Tibial artery (tissue), 4 donors: ENCODE results near the gene UGCG.

Source experiments
- DNase-seq, 2 donors: peaks; one replicate each; pipeline ENCODE4 v3.0.0-alpha.2; 2019
- H3K27ac ChIP-seq, 2 donors: fragments of 200-600 bp; sonication (generic) in 1 of 2; 1 replicate in 1 of 2; 2 replicates in 1 of 2; pipeline ENCODE4 v1.5.1; 2018 to 2019; ENCODE audit warnings: mild to moderate bottlenecking in 1 of 2
- H3K27me3 ChIP-seq, 2 donors: fragments of 200-600 bp; sonication (generic) in 1 of 2; one replicate each; pipeline versions ENCODE4 v1.5.1 to v1.6.0; 2016 to 2019
- H3K36me3 ChIP-seq, 3 donors: fragments of 200-600 bp; sonication (generic) in 2 of 3; one replicate each; pipeline ENCODE4 v1.5.1; 2016 to 2019; ENCODE audit warnings: mild to moderate bottlenecking in 2 of 3
- H3K4me1 ChIP-seq, 4 donors: fragments of 200-600 bp; sonication (generic) in 2 of 4; 1 replicate in 3 of 4; 2 replicates in 1 of 4; pipeline ENCODE4 v1.5.1; 2016 to 2019
- H3K4me3 ChIP-seq, 2 donors: fragments of 200-600 bp; sonication (generic) in 1 of 2; 1 replicate in 1 of 2; 2 replicates in 1 of 2; pipeline ENCODE4 v1.5.1; 2018 to 2019; ENCODE audit warnings: mild to moderate bottlenecking in 2 of 2
- H3K9me3 ChIP-seq, 3 donors: fragments of 200-600 bp; sonication (generic) in 1 of 3; one replicate each; pipeline ENCODE4 v1.5.1; 2016 to 2019
- intact Hi-C: fragments of 100-400 bp; cut with DNase I; formaldehyde crosslinking; loops from one replicate; pipeline ENCODE4 v1.15.0; 2023; ENCODE audit warnings: low total_unique reads
- TF ChIP-seq, protein P1 (sequence below), 2 experiments: fragments of 200-600 bp in 1 of 2; fragments of 450-650 bp in 1 of 2; IDR thresholded peaks; one replicate each; pipeline ENCODE4 v1.5.1; 2017 to 2019; ENCODE audit warnings: antibody characterized with exemption in 2 of 2, mild to moderate bottlenecking in 1 of 2, moderate library complexity in 1 of 2

Gene UGCG

DNA sequence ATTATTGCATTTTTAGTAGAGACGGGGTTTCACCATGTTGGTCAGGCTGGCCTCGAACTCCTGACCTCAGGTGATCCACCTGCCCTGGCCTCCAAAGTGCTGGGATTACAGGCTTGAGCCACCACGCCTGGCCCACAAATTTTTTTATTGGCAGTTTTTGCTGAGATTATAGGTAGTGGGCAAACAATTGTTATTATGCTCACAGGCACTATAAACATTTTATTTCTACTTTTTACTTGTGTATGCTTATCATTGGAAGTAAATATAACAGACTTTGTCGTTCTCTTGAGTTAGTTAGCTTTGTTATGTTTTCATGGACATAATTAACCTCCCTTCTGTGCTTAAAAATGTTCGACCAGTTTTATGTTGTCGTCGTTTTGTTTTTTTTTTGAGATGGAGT lies 23.9 kb downstream of the UGCG start:
- Histone ChIP-seq H3K4me1 (peaks cover 0 to 12% (median 0%) of the 10 kb centered on the region in 4 donors), H3K36me3 (peaks cover 3 to 15% (median 11%) of the 10 kb centered on the region in 3 donors), H3K27ac (no peak overlapping the region), H3K27me3 (no peaks in the 10 kb centered on the region), H3K9me3 (no peaks in the 10 kb centered on the region), H3K4me3 (no peak overlapping the region)
- no peak for DNase-seq
- TF ChIP-seq, protein P1, sequence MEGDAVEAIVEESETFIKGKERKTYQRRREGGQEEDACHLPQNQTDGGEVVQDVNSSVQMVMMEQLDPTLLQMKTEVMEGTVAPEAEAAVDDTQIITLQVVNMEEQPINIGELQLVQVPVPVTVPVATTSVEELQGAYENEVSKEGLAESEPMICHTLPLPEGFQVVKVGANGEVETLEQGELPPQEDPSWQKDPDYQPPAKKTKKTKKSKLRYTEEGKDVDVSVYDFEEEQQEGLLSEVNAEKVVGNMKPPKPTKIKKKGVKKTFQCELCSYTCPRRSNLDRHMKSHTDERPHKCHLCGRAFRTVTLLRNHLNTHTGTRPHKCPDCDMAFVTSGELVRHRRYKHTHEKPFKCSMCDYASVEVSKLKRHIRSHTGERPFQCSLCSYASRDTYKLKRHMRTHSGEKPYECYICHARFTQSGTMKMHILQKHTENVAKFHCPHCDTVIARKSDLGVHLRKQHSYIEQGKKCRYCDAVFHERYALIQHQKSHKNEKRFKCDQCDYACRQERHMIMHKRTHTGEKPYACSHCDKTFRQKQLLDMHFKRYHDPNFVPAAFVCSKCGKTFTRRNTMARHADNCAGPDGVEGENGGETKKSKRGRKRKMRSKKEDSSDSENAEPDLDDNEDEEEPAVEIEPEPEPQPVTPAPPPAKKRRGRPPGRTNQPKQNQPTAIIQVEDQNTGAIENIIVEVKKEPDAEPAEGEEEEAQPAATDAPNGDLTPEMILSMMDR (IDR thresholded peaks at IDR 0.05), result no peak
- intact Hi-C loops, result no loop called here

DNA sequence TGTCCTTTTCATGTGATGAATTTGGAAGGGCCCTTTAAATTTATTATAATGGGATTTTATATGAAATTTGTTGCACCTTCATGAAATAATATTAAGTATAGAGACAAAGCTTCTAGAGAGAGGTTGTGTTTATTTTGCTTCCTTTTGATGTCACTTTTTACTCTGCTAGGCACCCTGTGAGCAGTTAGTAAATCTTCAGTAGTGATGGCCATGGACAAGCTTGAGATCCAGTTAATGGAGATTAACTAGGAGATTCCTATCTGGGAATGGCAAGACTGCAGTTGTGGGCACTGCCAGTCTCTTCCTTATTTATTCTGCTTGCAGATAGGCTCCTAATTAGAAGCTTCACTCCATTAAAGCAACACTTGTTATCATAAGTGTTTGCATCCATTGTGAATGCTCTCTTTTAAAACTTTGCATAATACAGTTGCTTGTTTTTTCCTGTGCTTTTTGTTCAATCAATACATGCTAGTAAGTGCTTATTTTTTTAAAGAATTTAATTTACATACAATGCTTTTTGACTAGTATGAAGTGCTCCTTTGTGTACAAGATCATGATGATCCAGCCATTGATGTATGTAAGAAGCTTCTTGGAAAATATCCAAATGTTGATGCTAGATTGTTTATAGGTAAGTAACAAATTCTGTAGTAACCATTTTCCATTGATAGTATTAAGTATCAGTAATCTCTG lies 25.9 kb downstream of the UGCG start:
- peaks cover 0 to 16% (median 0%) of the 10 kb centered on the region in 4 donors for H3K4me1 ChIP-seq
- H3K9me3 ChIP-seq, result no peaks in the 10 kb centered on the region
- no peak for DNase-seq
- H3K27ac ChIP-seq, result no peak overlapping the region
- intact Hi-C loops, result no loop called here
- H3K27me3 ChIP-seq, result no peaks in the 10 kb centered on the region
- TF ChIP-seq, protein P1 (IDR thresholded peaks at IDR 0.05), result no peak
- peaks cover 7 to 23% (median 11%) of the 10 kb centered on the region in 3 donors for H3K36me3 ChIP-seq
- H3K4me3 ChIP-seq, result no peak overlapping the region

DNA sequence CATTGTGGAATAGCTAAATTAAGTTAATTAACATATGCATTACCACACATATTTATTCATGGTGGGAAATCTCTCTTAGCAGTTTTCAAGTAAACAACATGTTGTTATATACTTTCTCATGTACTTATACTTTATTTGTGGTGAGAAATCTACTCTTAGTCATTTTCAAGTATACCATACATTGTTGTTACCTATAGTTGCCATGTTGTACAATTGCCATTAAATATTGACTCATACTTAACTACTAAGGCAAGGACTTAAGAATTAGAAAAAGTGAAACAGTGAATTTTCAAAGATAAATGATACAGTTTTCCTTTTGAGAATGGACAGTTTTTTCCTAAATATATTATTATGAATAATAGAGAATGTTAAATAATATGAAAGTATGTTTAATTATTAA lies 27.7 kb downstream of the UGCG start:
- no peaks in the 10 kb centered on the region for H3K9me3 ChIP-seq
- intact Hi-C loops, result no loop called here
- no peak overlapping the region for H3K4me3 ChIP-seq
- DNase-seq, result no peak
- no peak overlapping the region for H3K27ac ChIP-seq
- TF ChIP-seq, protein P1 (IDR thresholded peaks at IDR 0.05), result no peak
- no peaks in the 10 kb centered on the region for H3K27me3 ChIP-seq
- H3K4me1 ChIP-seq, result peaks cover 0 to 22% (median 0%) of the 10 kb centered on the region in 4 donors
- peaks cover 9 to 25% (median 11%) of the 10 kb centered on the region in 3 donors for H3K36me3 ChIP-seq

DNA sequence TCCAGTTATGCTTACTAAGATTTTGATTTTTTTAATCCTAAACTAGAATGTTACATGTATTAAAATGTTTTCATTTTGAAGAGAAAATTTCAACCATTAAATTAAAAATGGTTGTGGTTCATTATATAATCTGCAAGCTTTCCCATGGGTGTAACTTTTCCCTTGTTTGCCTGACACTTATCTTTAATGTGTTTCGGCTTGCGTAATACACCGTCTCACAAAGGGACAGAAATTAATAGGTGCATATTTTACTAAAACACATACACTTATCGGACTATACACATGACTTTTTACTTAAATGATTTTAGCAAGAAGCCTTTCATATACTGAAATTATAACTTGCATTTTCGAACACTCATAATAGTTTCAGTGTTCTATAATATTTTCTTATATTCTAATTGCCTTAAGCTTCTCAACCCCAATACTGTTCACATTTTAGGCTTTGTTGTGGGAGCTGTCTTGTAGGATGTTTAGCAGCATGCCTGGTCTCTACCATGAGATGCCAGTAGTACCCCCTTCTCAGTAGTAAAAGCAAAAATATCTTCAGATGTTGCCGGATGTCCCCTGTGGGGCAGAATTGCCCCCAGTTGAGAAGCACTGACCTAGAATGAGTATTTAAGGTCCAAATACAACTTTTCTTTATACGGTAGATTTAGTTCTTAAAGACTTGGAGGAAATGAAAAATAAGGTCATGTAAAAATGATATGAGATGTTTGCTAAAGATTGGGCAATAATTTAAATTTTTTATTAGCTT lies 28.6 kb downstream of the UGCG start:
- TF ChIP-seq, protein P1 (IDR thresholded peaks at IDR 0.05), result no peak
- H3K36me3 ChIP-seq, result peaks cover 13 to 31% (median 17%) of the 10 kb centered on the region in 3 donors
- no peaks in the 10 kb centered on the region for H3K27me3 ChIP-seq
- H3K4me1 ChIP-seq, result peaks cover 0 to 22% (median 0%) of the 10 kb centered on the region in 4 donors
- intact Hi-C loops, result no loop called here
- H3K9me3 ChIP-seq, result no peaks in the 10 kb centered on the region
- no peak for DNase-seq
- H3K4me3 ChIP-seq, result no peak overlapping the region
- H3K27ac ChIP-seq, result no peak overlapping the region

DNA sequence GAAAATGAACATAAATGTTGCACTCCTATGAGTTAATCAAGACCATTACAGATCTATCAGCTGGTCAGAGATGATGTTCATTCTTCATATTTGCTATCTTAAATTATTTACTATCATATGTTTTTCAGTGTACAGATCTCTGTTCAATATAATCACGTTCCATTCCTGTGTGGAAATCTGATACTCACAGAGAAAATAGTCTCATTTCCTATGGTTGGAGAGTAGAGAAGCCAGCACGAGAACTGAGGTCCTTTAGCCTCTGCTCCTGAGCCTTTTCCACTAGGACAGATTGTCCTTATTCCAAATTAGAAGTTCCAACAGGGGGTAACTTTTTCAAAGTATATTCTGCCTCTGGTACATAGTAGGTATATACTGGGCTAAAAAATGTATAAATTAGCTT lies 29.2 kb downstream of the UGCG start:
- no peak for DNase-seq
- intact Hi-C loops, result no loop called here
- peaks cover 14 to 35% (median 22%) of the 10 kb centered on the region in 3 donors for H3K36me3 ChIP-seq
- H3K4me1 ChIP-seq, result peaks cover 0 to 22% (median 0%) of the 10 kb centered on the region in 4 donors
- no peak overlapping the region for H3K27ac ChIP-seq
- no peaks in the 10 kb centered on the region for H3K27me3 ChIP-seq
- no peak overlapping the region for H3K4me3 ChIP-seq
- TF ChIP-seq, protein P1 (IDR thresholded peaks at IDR 0.05), result no peak
- H3K9me3 ChIP-seq, result no peaks in the 10 kb centered on the region
